ENCODE measurements around the gene ANKRD49. TPM values are rescaled to one million over a fixed set of nuclear protein-coding genes. Genes with fewer than 3 reads are reported as not detected.

ANKRD49 gene
- total and polyA plus RNA-seq, 2 donors from 2014 or later = 12.7 to 17.1 TPM

DNA sequence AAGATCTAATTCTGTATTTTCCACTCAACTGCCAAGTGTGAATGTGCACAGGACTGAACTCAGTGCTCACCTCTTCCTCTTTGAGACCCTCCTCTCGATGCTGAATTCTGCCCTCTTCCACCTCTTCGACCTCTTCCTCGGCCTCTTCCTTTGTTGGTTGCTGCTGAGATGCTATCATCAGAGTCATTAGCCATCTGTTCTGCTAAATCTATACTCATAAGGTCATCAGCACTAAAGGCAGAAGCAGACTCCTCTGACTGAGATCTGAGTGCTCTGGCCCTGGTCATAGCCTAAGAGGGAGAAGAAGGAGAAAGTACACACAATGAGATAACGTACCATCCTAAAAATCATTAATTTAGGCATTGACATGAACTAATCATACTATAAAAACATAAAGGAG is 46.6 kb upstream of the ANKRD49 start:
- intact Hi-C loops (cut with DNase I) = no loop called here
- Histone ChIP-seq H3K4me1 (ENCODE audit: control insufficient read depth in 2 of 3, insufficient read depth in 2 of 3, low read depth in 1 of 3, low read length in 3 of 3) (no peaks in the 10 kb centered on the region), H3K27ac (ENCODE audit: low read depth in 2 of 2, low read length in 2 of 2) (no peak overlapping the region), H3K9ac (ENCODE audit: low read length in 3 of 3) (no peak overlapping the region), H3K4me3 (ENCODE audit: low read length in 3 of 3) (no peak overlapping the region), H3K9me3 (ENCODE audit: control insufficient read depth in 2 of 3, insufficient read depth in 1 of 3, low read length in 3 of 3) (no peaks in the 10 kb centered on the region), H3K27me3 (ENCODE audit: control insufficient read depth, insufficient read depth, low read length) (no peaks in the 10 kb centered on the region), H3K36me3 (ENCODE audit: control insufficient read depth in 2 of 3, insufficient read depth in 3 of 3, low read length in 3 of 3) (peaks cover 3 to 9% (median 3%) of the 10 kb centered on the region in 3 donors)
- no peak for TF ChIP-seq CTCF (IDR thresholded peaks at IDR 0.05; ENCODE audit: borderline replicate concordance, extremely low read depth, insufficient read depth)
- DNase-seq (no peak), FAIRE-seq (no peak)

- peaks cover 3 to 9% (median 3%) of the 10 kb centered on the region in 3 donors for H3K36me3 ChIP-seq (ENCODE audit: control insufficient read depth in 2 of 3, insufficient read depth in 3 of 3, low read length in 3 of 3)
- no peak overlapping the region for H3K4me3 ChIP-seq (ENCODE audit: low read length in 3 of 3)
- TF ChIP-seq CTCF (IDR thresholded peaks at IDR 0.05; ENCODE audit: borderline replicate concordance, extremely low read depth, insufficient read depth) = no peak
- no peak overlapping the region for H3K27ac ChIP-seq (ENCODE audit: low read depth in 2 of 2, low read length in 2 of 2)
- no peaks in the 10 kb centered on the region for H3K9me3 ChIP-seq (ENCODE audit: control insufficient read depth in 2 of 3, insufficient read depth in 1 of 3, low read length in 3 of 3)
- FAIRE-seq (no peak), DNase-seq (no peak)
- H3K9ac ChIP-seq (ENCODE audit: low read length in 3 of 3) = no peak overlapping the region
- no peaks in the 10 kb centered on the region for H3K27me3 ChIP-seq (ENCODE audit: control insufficient read depth, insufficient read depth, low read length)
- H3K4me1 ChIP-seq (ENCODE audit: control insufficient read depth in 2 of 3, insufficient read depth in 2 of 3, low read depth in 1 of 3, low read length in 3 of 3) = no peaks in the 10 kb centered on the region
- intact Hi-C loops (cut with DNase I) = no loop called here
Measured at GRCh38 chr11:94449029-94449428, 44.8 kb upstream of the ANKRD49 start.

GRCh38 chr11:94449437-94449836 is 44.3 kb upstream of the ANKRD49 start:
- FAIRE-seq (no peak), DNase-seq (no peak)
- H3K9me3 ChIP-seq (ENCODE audit: control insufficient read depth in 2 of 3, insufficient read depth in 1 of 3, low read length in 3 of 3) = no peaks in the 10 kb centered on the region
- H3K4me3 ChIP-seq (ENCODE audit: low read length in 3 of 3) = no peak overlapping the region
- no peak overlapping the region for H3K9ac ChIP-seq (ENCODE audit: low read length in 3 of 3)
- no peak overlapping the region for H3K27ac ChIP-seq (ENCODE audit: low read depth in 2 of 2, low read length in 2 of 2)
- H3K4me1 ChIP-seq (ENCODE audit: control insufficient read depth in 2 of 3, insufficient read depth in 2 of 3, low read depth in 1 of 3, low read length in 3 of 3) = no peaks in the 10 kb centered on the region
- peaks cover 3 to 6% (median 3%) of the 10 kb centered on the region in 3 donors for H3K36me3 ChIP-seq (ENCODE audit: control insufficient read depth in 2 of 3, insufficient read depth in 3 of 3, low read length in 3 of 3)
- no peak for TF ChIP-seq CTCF (IDR thresholded peaks at IDR 0.05; ENCODE audit: borderline replicate concordance, extremely low read depth, insufficient read depth)
- no peaks in the 10 kb centered on the region for H3K27me3 ChIP-seq (ENCODE audit: control insufficient read depth, insufficient read depth, low read length)
- intact Hi-C loops (cut with DNase I) = no loop called here

DNA sequence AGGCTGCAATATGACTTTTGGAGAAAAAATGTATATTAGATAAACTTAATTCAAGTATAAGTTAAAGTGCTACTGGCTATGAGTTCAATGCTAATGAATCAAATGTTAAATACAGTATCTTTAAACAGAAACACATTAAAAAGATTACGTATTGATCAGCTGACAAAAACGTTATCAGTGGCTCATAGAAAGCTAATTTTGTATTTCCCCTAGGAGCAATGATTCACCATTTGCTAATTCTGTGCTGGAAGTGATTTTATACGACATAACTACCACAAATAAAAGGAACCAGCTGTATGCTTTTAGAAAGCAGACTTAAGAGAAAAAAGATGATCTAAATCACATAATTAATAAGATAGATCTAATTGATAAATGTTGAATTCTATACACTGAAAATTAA is 43.7 kb upstream of the ANKRD49 start:
- no peak for TF ChIP-seq CTCF (IDR thresholded peaks at IDR 0.05; ENCODE audit: borderline replicate concordance, extremely low read depth, insufficient read depth)

More for the DNA sequence above, 43.7 kb upstream of the ANKRD49 start:
- peaks cover 1 to 5% (median 3%) of the 10 kb centered on the region in 3 donors for H3K36me3 ChIP-seq (ENCODE audit: control insufficient read depth in 2 of 3, insufficient read depth in 3 of 3, low read length in 3 of 3)
- no peaks in the 10 kb centered on the region for H3K9me3 ChIP-seq (ENCODE audit: control insufficient read depth in 2 of 3, insufficient read depth in 1 of 3, low read length in 3 of 3)
- H3K27ac ChIP-seq (ENCODE audit: low read depth in 2 of 2, low read length in 2 of 2) = no peak overlapping the region
- no peak overlapping the region for H3K4me3 ChIP-seq (ENCODE audit: low read length in 3 of 3)
- DNase-seq = no peak
- FAIRE-seq = no peak
- intact Hi-C loops (cut with DNase I) = no loop called here
- no peaks in the 10 kb centered on the region for H3K4me1 ChIP-seq (ENCODE audit: control insufficient read depth in 2 of 3, insufficient read depth in 2 of 3, low read depth in 1 of 3, low read length in 3 of 3)
- H3K27me3 ChIP-seq (ENCODE audit: control insufficient read depth, insufficient read depth, low read length) = no peaks in the 10 kb centered on the region
- H3K9ac ChIP-seq (ENCODE audit: low read length in 3 of 3) = no peak overlapping the region

All from kidney (tissue), 14 donors.